NCI-H1436 treated with DMSO at 0.1 percent for 48 hours (cell line): ENCODE measurements around the gene ASF1A.

Experiments used
- DNase-seq: peaks from one replicate; lab custom pipeline; 2025; lab: John Stamatoyannopoulos, UW

The ASF1A gene

GRCh38 chr6:118881440-118882313 lies 12.3 kb upstream of the ASF1A start:
- DNase-seq, result no peak

GRCh38 chr6:118882314-118882905 lies 11.5 kb upstream of the ASF1A start:
- DNase-seq, result no peak

- DNase-seq, result no peak
These were observed 7.3 kb upstream of the ASF1A start for GRCh38 chr6:118886641-118887040.

- peak; percentile 9 for DNase-seq
These were observed 4.8 kb upstream of the ASF1A start for GRCh38 chr6:118889163-118889562.

- DNase-seq, result no peak
These were observed 2.8 kb upstream of the ASF1A start for GRCh38 chr6:118890997-118891790.

- DNase-seq, result no peak
These were observed 1.5 kb upstream of the ASF1A start for GRCh38 chr6:118892355-118892991.

GRCh38 chr6:118893064-118893806 lies 717 bp upstream of the ASF1A start:
- peak; percentile 37 for DNase-seq

GRCh38 chr6:118894425-118895260 lies 691 bp downstream of the ASF1A start:
- DNase-seq, result no peak

- no peak for DNase-seq
These were observed 1.3 kb downstream of the ASF1A start for GRCh38 chr6:118895261-118895560.

- no peak for DNase-seq
These were observed 1.9 kb downstream of the ASF1A start for GRCh38 chr6:118895859-118896258.

GRCh38 chr6:118896339-118897136 lies 2.6 kb downstream of the ASF1A start:
- no peak for DNase-seq

- no peak for DNase-seq
These were observed 3.4 kb downstream of the ASF1A start for GRCh38 chr6:118897386-118897785.

- no peak for DNase-seq
These were observed 6.0 kb downstream of the ASF1A start for GRCh38 chr6:118899948-118900347.

GRCh38 chr6:118902726-118903125 lies 8.8 kb downstream of the ASF1A start:
- no peak for DNase-seq

- DNase-seq, result no peak
These were observed 9.2 kb downstream of the ASF1A start for GRCh38 chr6:118903138-118903537.

- DNase-seq, result no peak
These were observed 9.7 kb downstream of the ASF1A start for GRCh38 chr6:118903691-118904090.

- no peak for DNase-seq
These were observed 11.1 kb downstream of the ASF1A start for GRCh38 chr6:118905084-118905483.

- DNase-seq, result no peak
These were observed 11.9 kb downstream of the ASF1A start for GRCh38 chr6:118905851-118906250.

GRCh38 chr6:118908441-118908840 lies 14.5 kb downstream of the ASF1A start:
- no peak for DNase-seq

- no peak for DNase-seq
These were observed 18.7 kb downstream of the ASF1A start for GRCh38 chr6:118912646-118913045.
